ENCODE results near the gene CYP27B1. TPM values are rescaled to one million over a fixed set of nuclear protein-coding genes. Genes with fewer than 3 reads are reported as not detected.

CYP27B1 gene
- total and polyA plus RNA-seq, 9 of the 15 experiments (the other 6 are each of a cell fraction or from before 2014, with no cell fraction given): 0.18 to 4.2 (median 1.8) TPM

DNA sequence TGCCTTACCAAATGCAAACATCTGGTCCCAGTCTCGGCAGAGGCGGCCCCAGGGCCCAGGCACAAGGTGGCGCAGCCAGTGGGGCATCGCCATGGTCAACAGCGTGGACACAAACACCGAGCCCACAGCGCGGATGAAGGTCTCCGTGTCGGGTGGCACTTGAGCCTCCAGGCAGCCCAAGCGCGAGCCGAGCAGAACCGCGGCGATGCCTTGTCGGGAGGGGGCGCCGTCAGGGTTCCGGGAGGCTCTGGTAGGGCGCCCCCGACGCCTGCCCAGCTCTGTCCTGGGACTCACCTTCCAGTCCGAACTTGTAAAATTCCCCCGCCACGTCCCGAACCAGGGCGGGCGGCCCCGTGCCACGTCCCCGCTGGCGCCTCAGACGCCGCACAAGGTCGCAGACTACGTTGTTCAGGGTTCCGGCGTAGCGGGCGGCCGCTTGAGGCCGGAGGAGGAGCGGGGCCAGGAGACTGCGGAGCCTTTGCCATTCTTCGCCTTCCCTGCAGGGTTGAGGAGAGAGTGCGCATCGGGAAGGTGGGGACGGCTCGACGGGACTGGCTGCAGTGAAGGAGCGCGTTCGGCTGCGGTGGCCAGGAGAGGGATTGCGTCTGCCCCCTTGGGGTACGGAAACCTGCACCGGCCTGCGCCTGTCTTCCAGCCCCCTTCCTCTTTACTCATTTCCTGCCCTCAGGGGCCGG is 1.7 kb downstream of the CYP27B1 start:
- no peak overlapping the region for H2AFZ ChIP-seq (ENCODE audit: low read depth, low read length)
- peaks cover 24% of the 10 kb centered on the region; the same call in 2 of the 3 replicates for H3K36me3 ChIP-seq (ENCODE audit: control insufficient read depth, insufficient read depth, low read length)
- no peak overlapping the region for H3K4me2 ChIP-seq (ENCODE audit: insufficient read depth, low read length)
- H3K79me2 ChIP-seq (ENCODE audit: control insufficient read depth, insufficient read depth, low read length): no peaks in the 10 kb centered on the region
- CTCF ChIA-PET (ENCODE audit: low intra/inter-chr PET ratio): no interaction called here
- DNase-seq (ENCODE audit: extremely low read depth in 1 of 4, low spot score in 3 of 4) (no peak), FAIRE-seq (no peak), ATAC-seq (no peak)
- intact Hi-C loops (cut with micrococcal nuclease) (no loop called here), in situ Hi-C loops (cut with MboI) (no loop called here)
- no peaks in the 10 kb centered on the region for H3K9me3 ChIP-seq (replicated peaks; ENCODE audit: control insufficient read depth, insufficient read depth, low read depth, low read length)
- no TSS peak for BruUV-seq (replicated peaks)
- WGBS (ENCODE audit: insufficient coverage, low coverage, missing lambda C conversion rate): 92% methylated on average over 48 of the region's 60 CpGs
- H3K4me1 ChIP-seq (replicated peaks in 1 of 2; ENCODE audit: control insufficient read depth in 2 of 2, insufficient read depth in 2 of 2, low read length in 2 of 2): peaks cover 8 to 25% of the 10 kb centered on the region in 2 experiments
- no peaks in the 10 kb centered on the region for H4K20me1 ChIP-seq (replicated peaks; ENCODE audit: control insufficient read depth, insufficient read depth, low read length)
- no peaks in the 10 kb centered on the region for H3K27me3 ChIP-seq (ENCODE audit: control insufficient read depth in 2 of 2, insufficient read depth in 2 of 2, low read length in 2 of 2)
- H3K4me3 ChIP-seq: no peak overlapping the region
- POLR2A ChIA-PET: interaction anchor here (3.8 kb wide), 1 partner anchor 8 kb away, joined by 26 read pairs; no protein-coding TSS in a partner anchor
- peak overlapping the region in 1 of 2 experiments; percentile 29; a peak in 1 of 4 replicates for H3K9ac ChIP-seq (ENCODE audit: insufficient read depth in 1 of 2, low read depth in 2 of 2, low read length in 2 of 2)
- no peaks in the 10 kb centered on the region for H3K9me1 ChIP-seq (ENCODE audit: control insufficient read depth, insufficient read depth, low read length)
- no peak overlapping the region for H3K27ac ChIP-seq (ENCODE audit: extremely low read depth, low read depth, low read length)
- TF ChIP-seq ELF1 (tag; IDR thresholded peaks at IDR 0.05) (no peak), CCNT2 (IDR thresholded peaks at IDR 0.05; ENCODE audit: borderline replicate concordance, extremely low read depth, insufficient read length, low read depth, low read length) (no peak), KDM2B (CRISPR knock-in tag; IDR thresholded peaks at IDR 0.05) (no peak), STAG1 (CRISPR knock-in tag; IDR thresholded peaks at IDR 0.05; ENCODE audit: borderline replicate concordance) (no peak), EP300 (IDR thresholded peaks at IDR 0.05; ENCODE audit: low read length) (no peak), RBM14 (IDR thresholded peaks at IDR 0.05; ENCODE audit: borderline replicate concordance, insufficient read depth, low read depth, low read length) (0 out of 2 replicates have a peak, but pooled peaks have one; percentile 37), POLR2G (IDR thresholded peaks at IDR 0.05; ENCODE audit: low read depth, low read length) (peak; percentile 41; the same call in 1 of the 2 replicates)
- TF ChIP-seq, protein P1, sequence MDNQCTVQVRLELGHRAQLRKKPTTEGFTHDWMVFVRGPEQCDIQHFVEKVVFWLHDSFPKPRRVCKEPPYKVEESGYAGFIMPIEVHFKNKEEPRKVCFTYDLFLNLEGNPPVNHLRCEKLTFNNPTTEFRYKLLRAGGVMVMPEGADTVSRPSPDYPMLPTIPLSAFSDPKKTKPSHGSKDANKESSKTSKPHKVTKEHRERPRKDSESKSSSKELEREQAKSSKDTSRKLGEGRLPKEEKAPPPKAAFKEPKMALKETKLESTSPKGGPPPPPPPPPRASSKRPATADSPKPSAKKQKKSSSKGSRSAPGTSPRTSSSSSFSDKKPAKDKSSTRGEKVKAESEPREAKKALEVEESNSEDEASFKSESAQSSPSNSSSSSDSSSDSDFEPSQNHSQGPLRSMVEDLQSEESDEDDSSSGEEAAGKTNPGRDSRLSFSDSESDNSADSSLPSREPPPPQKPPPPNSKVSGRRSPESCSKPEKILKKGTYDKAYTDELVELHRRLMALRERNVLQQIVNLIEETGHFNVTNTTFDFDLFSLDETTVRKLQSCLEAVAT (IDR thresholded peaks at IDR 0.05): no peak
- TF ChIP-seq, protein P2, sequence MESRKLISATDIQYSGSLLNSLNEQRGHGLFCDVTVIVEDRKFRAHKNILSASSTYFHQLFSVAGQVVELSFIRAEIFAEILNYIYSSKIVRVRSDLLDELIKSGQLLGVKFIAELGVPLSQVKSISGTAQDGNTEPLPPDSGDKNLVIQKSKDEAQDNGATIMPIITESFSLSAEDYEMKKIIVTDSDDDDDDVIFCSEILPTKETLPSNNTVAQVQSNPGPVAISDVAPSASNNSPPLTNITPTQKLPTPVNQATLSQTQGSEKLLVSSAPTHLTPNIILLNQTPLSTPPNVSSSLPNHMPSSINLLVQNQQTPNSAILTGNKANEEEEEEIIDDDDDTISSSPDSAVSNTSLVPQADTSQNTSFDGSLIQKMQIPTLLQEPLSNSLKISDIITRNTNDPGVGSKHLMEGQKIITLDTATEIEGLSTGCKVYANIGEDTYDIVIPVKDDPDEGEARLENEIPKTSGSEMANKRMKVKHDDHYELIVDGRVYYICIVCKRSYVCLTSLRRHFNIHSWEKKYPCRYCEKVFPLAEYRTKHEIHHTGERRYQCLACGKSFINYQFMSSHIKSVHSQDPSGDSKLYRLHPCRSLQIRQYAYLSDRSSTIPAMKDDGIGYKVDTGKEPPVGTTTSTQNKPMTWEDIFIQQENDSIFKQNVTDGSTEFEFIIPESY (CRISPR knock-in tag; IDR thresholded peaks at IDR 0.05): peak; percentile 92
- TF ChIP-seq, protein P3, sequence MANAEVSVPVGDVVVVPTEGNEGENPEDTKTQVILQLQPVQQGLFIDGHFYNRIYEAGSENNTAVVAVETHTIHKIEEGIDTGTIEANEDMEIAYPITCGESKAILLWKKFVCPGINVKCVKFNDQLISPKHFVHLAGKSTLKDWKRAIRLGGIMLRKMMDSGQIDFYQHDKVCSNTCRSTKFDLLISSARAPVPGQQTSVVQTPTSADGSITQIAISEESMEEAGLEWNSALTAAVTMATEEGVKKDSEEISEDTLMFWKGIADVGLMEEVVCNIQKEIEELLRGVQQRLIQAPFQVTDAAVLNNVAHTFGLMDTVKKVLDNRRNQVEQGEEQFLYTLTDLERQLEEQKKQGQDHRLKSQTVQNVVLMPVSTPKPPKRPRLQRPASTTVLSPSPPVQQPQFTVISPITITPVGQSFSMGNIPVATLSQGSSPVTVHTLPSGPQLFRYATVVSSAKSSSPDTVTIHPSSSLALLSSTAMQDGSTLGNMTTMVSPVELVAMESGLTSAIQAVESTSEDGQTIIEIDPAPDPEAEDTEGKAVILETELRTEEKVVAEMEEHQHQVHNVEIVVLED (CRISPR knock-in tag; IDR thresholded peaks at IDR 0.05): no peak
- TF ChIP-seq, protein P4, sequence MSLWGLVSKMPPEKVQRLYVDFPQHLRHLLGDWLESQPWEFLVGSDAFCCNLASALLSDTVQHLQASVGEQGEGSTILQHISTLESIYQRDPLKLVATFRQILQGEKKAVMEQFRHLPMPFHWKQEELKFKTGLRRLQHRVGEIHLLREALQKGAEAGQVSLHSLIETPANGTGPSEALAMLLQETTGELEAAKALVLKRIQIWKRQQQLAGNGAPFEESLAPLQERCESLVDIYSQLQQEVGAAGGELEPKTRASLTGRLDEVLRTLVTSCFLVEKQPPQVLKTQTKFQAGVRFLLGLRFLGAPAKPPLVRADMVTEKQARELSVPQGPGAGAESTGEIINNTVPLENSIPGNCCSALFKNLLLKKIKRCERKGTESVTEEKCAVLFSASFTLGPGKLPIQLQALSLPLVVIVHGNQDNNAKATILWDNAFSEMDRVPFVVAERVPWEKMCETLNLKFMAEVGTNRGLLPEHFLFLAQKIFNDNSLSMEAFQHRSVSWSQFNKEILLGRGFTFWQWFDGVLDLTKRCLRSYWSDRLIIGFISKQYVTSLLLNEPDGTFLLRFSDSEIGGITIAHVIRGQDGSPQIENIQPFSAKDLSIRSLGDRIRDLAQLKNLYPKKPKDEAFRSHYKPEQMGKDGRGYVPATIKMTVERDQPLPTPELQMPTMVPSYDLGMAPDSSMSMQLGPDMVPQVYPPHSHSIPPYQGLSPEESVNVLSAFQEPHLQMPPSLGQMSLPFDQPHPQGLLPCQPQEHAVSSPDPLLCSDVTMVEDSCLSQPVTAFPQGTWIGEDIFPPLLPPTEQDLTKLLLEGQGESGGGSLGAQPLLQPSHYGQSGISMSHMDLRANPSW (CRISPR knock-in tag; IDR thresholded peaks at IDR 0.05): no peak
